Measurements from ENCODE around the gene PARP16.
A peak's percentile ranks its signal among the peaks of the same experiment; 100 is the strongest.

Gene PARP16

GRCh38 chr15:65285291-65286068 lies 1.2 kb downstream of the PARP16 start:
- ChIA-PET POLR2A (interaction anchor here (0.6 to 2.7 kb wide), 10 partner anchors 10 to 231 kb away, joined by 3 to 73 read pairs (median 4); partner anchors contain the start of genes CILP, CLPX and RNU5B-1), CTCF (interaction anchor here (0.6 to 7.9 kb wide), 10 partner anchors 10 to 991 kb away, joined by 3 to 80 read pairs (median 5); no protein-coding TSS in a partner anchor)
- H3K27ac ChIP-seq (ENCODE audit: extremely low read depth, low read depth, low read length) = peak overlapping the region; percentile 64; the same call in 1 of the 2 replicates
- H3K4me3 ChIP-seq (ENCODE audit: low read depth, low read length) = peak overlapping the region; percentile 69
- 0 out of 2 replicates have a peak, but pooled peaks have one; percentile 6 for TF ChIP-seq TRIM28 (IDR thresholded peaks at IDR 0.05; ENCODE audit: borderline replicate concordance, low read length)
- TF ChIP-seq ZNF555 (tag by site-specific recombination; conservative IDR thresholded peaks at IDR 0.05) = no peak
- H3K9me3 ChIP-seq (ENCODE audit: control insufficient read depth, insufficient read depth, low read depth, low read length) = no peaks in the 10 kb centered on the region
- H3K36me3 ChIP-seq (ENCODE audit: control insufficient read depth in 2 of 2, insufficient read depth in 1 of 2, low read length in 2 of 2) = peaks cover 0 to 7% of the 10 kb centered on the region in 2 experiments; a peak in 2 of 3 replicates
- no peaks in the 10 kb centered on the region; the same call in none of the 2 replicates for H3K4me1 ChIP-seq (ENCODE audit: control insufficient read depth, insufficient read depth, low read length)

- CTCF ChIA-PET = interaction anchor here (0.6 to 2.9 kb wide), 5 partner anchors 8 to 336 kb away, joined by 3 to 17 read pairs (median 7); partner anchors contain the start of gene PARP16
- H3K4me3 ChIP-seq (ENCODE audit: low read depth, low read length) = no peak overlapping the region
- H3K36me3 ChIP-seq (ENCODE audit: control insufficient read depth in 2 of 2, insufficient read depth in 1 of 2, low read length in 2 of 2) = peaks cover 0 to 3% of the 10 kb centered on the region in 2 experiments; a peak in 2 of 3 replicates
- POLR2A ChIA-PET = interaction anchor here (2.0 kb wide), 1 partner anchor 8 kb away, joined by 9 read pairs; the partner anchor contains the start of gene PARP16
- TF ChIP-seq ZNF426 (tag by site-specific recombination; IDR thresholded peaks at IDR 0.05) = no peak
- no peak for TF ChIP-seq ZNF114 (tag by site-specific recombination; IDR thresholded peaks at IDR 0.05)
- TF ChIP-seq ZBTB17 (tag by site-specific recombination; IDR thresholded peaks at IDR 0.05) = no peak
- TF ChIP-seq CTCF (tag by site-specific recombination; IDR thresholded peaks at IDR 0.05) = no peak
- no peak for TF ChIP-seq OVOL3 (tag by site-specific recombination; IDR thresholded peaks at IDR 0.05)
- no peak for TF ChIP-seq ZNF157 (tag by site-specific recombination; IDR thresholded peaks at IDR 0.05)
- TF ChIP-seq ZNF274 (IDR thresholded peaks at IDR 0.05; ENCODE audit: low read length) = no peak
- TF ChIP-seq ZNF274 (tag by site-specific recombination; IDR thresholded peaks at IDR 0.05; ENCODE audit: borderline replicate concordance) = no peak
- TF ChIP-seq GLI4 (tag by site-specific recombination; IDR thresholded peaks at IDR 0.05) = no peak
- TF ChIP-seq GLIS1 (tag by site-specific recombination; IDR thresholded peaks at IDR 0.05) = no peak
- TF ChIP-seq YY2 (tag by site-specific recombination; IDR thresholded peaks at IDR 0.05) = no peak
- TF ChIP-seq ZNF561 (tag by site-specific recombination; IDR thresholded peaks at IDR 0.05; ENCODE audit: borderline replicate concordance) = no peak
- H3K4me1 ChIP-seq (ENCODE audit: control insufficient read depth, insufficient read depth, low read length) = no peaks in the 10 kb centered on the region
- no peak overlapping the region for H3K27ac ChIP-seq (ENCODE audit: extremely low read depth, low read depth, low read length)
- no peaks in the 10 kb centered on the region for H3K9me3 ChIP-seq (ENCODE audit: control insufficient read depth, insufficient read depth, low read depth, low read length)
Observed at GRCh38 chr15:65278480-65278879, 8.2 kb downstream of the PARP16 start.

DNA sequence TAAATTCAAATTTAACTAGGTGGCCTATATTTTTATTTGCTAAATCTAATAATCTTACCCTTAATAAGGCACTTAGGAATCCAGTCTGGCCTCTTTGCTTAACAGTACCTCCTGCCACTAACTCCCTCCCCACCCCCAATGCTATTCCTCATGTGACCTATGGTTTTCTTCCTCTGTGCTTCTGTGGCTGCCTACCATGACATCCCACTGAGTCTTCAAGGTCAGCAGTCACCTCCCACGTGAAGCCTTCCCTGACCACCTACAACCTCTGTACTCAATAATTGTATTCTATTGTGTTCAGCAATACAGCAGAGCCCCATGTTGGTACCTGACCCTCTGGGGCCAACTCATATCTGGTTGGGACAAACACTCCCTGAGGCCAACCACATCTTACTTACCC lies 9.7 kb downstream of the PARP16 start:
- H3K4me1 ChIP-seq (ENCODE audit: control insufficient read depth, insufficient read depth, low read length) = no peaks in the 10 kb centered on the region
- ChIA-PET POLR2A (interaction anchor here (2.0 kb wide), 1 partner anchor 10 kb away, joined by 9 read pairs; the partner anchor contains the start of gene PARP16), CTCF (interaction anchor here (2.9 kb wide), 1 partner anchor 10 kb away, joined by 10 read pairs; the partner anchor contains the start of gene PARP16)
- H3K27ac ChIP-seq (ENCODE audit: extremely low read depth, low read depth, low read length) = no peak overlapping the region
- no peaks in the 10 kb centered on the region for H3K9me3 ChIP-seq (ENCODE audit: control insufficient read depth, insufficient read depth, low read depth, low read length)
- H3K36me3 ChIP-seq (ENCODE audit: control insufficient read depth in 2 of 2, insufficient read depth in 1 of 2, low read length in 2 of 2) = no peaks in the 10 kb centered on the region; a peak in 1 of 3 replicates
- no peak overlapping the region for H3K4me3 ChIP-seq (ENCODE audit: low read depth, low read length)
- TF ChIP-seq ZNF704 (tag by site-specific recombination; IDR thresholded peaks at IDR 0.05) = no peak
- TF ChIP-seq ZNF529 (tag by site-specific recombination; IDR thresholded peaks at IDR 0.05; ENCODE audit: insufficient replicate concordance) = no peak
- no peak for TF ChIP-seq ZBTB26 (tag by site-specific recombination; optimal IDR thresholded peaks at IDR 0.05)
- TF ChIP-seq EGR2 (tag by site-specific recombination; IDR thresholded peaks at IDR 0.05; ENCODE audit: low read depth) = peak; percentile 88
- TF ChIP-seq TCF7L2 (IDR thresholded peaks at IDR 0.05; ENCODE audit: borderline replicate concordance, low read depth, low read length) = no peak
- TF ChIP-seq ZNF112 (tag by site-specific recombination; IDR thresholded peaks at IDR 0.05) = no peak
- TF ChIP-seq IKZF3 (tag by site-specific recombination; IDR thresholded peaks at IDR 0.05) = no peak
- peak; percentile 69 for TF ChIP-seq ZFHX2 (tag by site-specific recombination; conservative IDR thresholded peaks at IDR 0.05)
